H7 (cell line): ENCODE measurements around the gene GALK2. TPM values are rescaled to one million over a fixed set of nuclear protein-coding genes. Genes with fewer than 3 reads are reported as not detected.

ENCODE experiments used
- DNase-seq: peaks from one replicate; pipeline ENCODE4 v3.0.0; 2012
- H3K27me3 ChIP-seq: 2 replicates; pipeline ENCODE4 v1.6.0; 2011; ENCODE audit warnings: mild to moderate bottlenecking, low read length; ENCODE audit not compliant: control insufficient read depth, insufficient read depth
- H3K36me3 ChIP-seq: replicated peaks from 2 replicates; pipeline ENCODE4 v1.5.1; 2011; ENCODE audit warnings: low read length; ENCODE audit not compliant: control insufficient read depth, insufficient read depth
- H3K4me3 ChIP-seq: 2 replicates; pipeline ENCODE4 v1.5.1; 2011; ENCODE audit warnings: low read depth, mild to moderate bottlenecking, control low read depth, low read length, moderate library complexity; ENCODE audit not compliant: insufficient read depth
- total RNA-seq: library from RNA; depleted of rRNA; stranded (reverse); fragments of >200 nt; shearing (Covaris generic); gene quantifications from 2 replicates; pipeline ENCODE4 v1.2.3, GENCODE V29; 2014

Gene GALK2
- total RNA-seq, 1 experiment from 2014 or later = 19.8 TPM

GRCh38 chr15:49303003-49303402 lies 133.0 kb downstream of the GALK2 start:
- Histone ChIP-seq H3K27me3 (no peaks in the 10 kb centered on the region), H3K36me3 (no peaks in the 10 kb centered on the region), H3K4me3 (no peak overlapping the region)
- DNase-seq = no peak

- Histone ChIP-seq H3K27me3 (no peaks in the 10 kb centered on the region), H3K36me3 (no peaks in the 10 kb centered on the region), H3K4me3 (no peak overlapping the region)
- DNase-seq = no peak
Observed at GRCh38 chr15:49306551-49306950, 136.5 kb downstream of the GALK2 start.

GRCh38 chr15:49308686-49309085 lies 138.6 kb downstream of the GALK2 start:
- H3K36me3 ChIP-seq = no peaks in the 10 kb centered on the region
- no peak overlapping the region for H3K4me3 ChIP-seq
- DNase-seq = no peak
- no peaks in the 10 kb centered on the region for H3K27me3 ChIP-seq

- Histone ChIP-seq H3K36me3 (no peaks in the 10 kb centered on the region), H3K4me3 (no peak overlapping the region), H3K27me3 (no peaks in the 10 kb centered on the region)
- DNase-seq = no peak
Observed at GRCh38 chr15:49309889-49310288, 139.8 kb downstream of the GALK2 start.

- no peaks in the 10 kb centered on the region for H3K27me3 ChIP-seq
- no peaks in the 10 kb centered on the region for H3K36me3 ChIP-seq
- H3K4me3 ChIP-seq = no peak overlapping the region
- no peak for DNase-seq
Observed at GRCh38 chr15:49313650-49314049, 143.6 kb downstream of the GALK2 start.

GRCh38 chr15:49314716-49315115 lies 144.7 kb downstream of the GALK2 start:
- no peak overlapping the region for H3K4me3 ChIP-seq
- H3K27me3 ChIP-seq = no peaks in the 10 kb centered on the region
- DNase-seq = no peak
- H3K36me3 ChIP-seq = no peaks in the 10 kb centered on the region

GRCh38 chr15:49315391-49315823 lies 145.4 kb downstream of the GALK2 start:
- DNase-seq = peak; percentile 24
- no peaks in the 10 kb centered on the region for H3K36me3 ChIP-seq
- H3K27me3 ChIP-seq = no peaks in the 10 kb centered on the region
- H3K4me3 ChIP-seq = no peak overlapping the region

- no peak for DNase-seq
- no peaks in the 10 kb centered on the region for H3K36me3 ChIP-seq
- no peaks in the 10 kb centered on the region for H3K27me3 ChIP-seq
- H3K4me3 ChIP-seq = no peak overlapping the region
Observed at GRCh38 chr15:49320351-49320750, 150.3 kb downstream of the GALK2 start.

GRCh38 chr15:49323207-49323606 lies 153.2 kb downstream of the GALK2 start:
- H3K27me3 ChIP-seq = no peaks in the 10 kb centered on the region
- no peaks in the 10 kb centered on the region for H3K36me3 ChIP-seq
- no peak overlapping the region for H3K4me3 ChIP-seq
- DNase-seq = no peak

- Histone ChIP-seq H3K4me3 (no peak overlapping the region), H3K27me3 (no peaks in the 10 kb centered on the region), H3K36me3 (no peaks in the 10 kb centered on the region)
- no peak for DNase-seq
Observed at GRCh38 chr15:49327927-49328326, 157.9 kb downstream of the GALK2 start.

GRCh38 chr15:49328941-49329340 lies 158.9 kb downstream of the GALK2 start:
- no peaks in the 10 kb centered on the region for H3K27me3 ChIP-seq
- no peak overlapping the region for H3K4me3 ChIP-seq
- H3K36me3 ChIP-seq = no peaks in the 10 kb centered on the region
- DNase-seq = peak; percentile 39

- DNase-seq = no peak
Observed at GRCh38 chr15:49330166-49330565, 160.1 kb downstream of the GALK2 start.

GRCh38 chr15:49331442-49331841 lies 161.4 kb downstream of the GALK2 start:
- no peak overlapping the region for H3K4me3 ChIP-seq
- H3K27me3 ChIP-seq = no peaks in the 10 kb centered on the region
- H3K36me3 ChIP-seq = no peaks in the 10 kb centered on the region
- DNase-seq = no peak

More at GRCh38 chr15:49330166-49330565, 160.1 kb downstream of the GALK2 start:
- no peak overlapping the region for H3K4me3 ChIP-seq
- H3K36me3 ChIP-seq = no peaks in the 10 kb centered on the region
- no peaks in the 10 kb centered on the region for H3K27me3 ChIP-seq

GRCh38 chr15:49331951-49332350 lies 161.9 kb downstream of the GALK2 start:
- Histone ChIP-seq H3K36me3 (no peaks in the 10 kb centered on the region), H3K4me3 (no peak overlapping the region), H3K27me3 (no peaks in the 10 kb centered on the region)
- DNase-seq = no peak

GRCh38 chr15:49339656-49340055 lies 169.6 kb downstream of the GALK2 start:
- no peaks in the 10 kb centered on the region for H3K36me3 ChIP-seq
- no peak overlapping the region for H3K4me3 ChIP-seq
- no peaks in the 10 kb centered on the region for H3K27me3 ChIP-seq
- no peak for DNase-seq

- no peaks in the 10 kb centered on the region for H3K27me3 ChIP-seq
- H3K4me3 ChIP-seq = no peak overlapping the region
- no peaks in the 10 kb centered on the region for H3K36me3 ChIP-seq
- no peak for DNase-seq
Observed at GRCh38 chr15:49343546-49343945, 173.5 kb downstream of the GALK2 start.
